ENCODE data around the gene TRIOBP.

DNA sequence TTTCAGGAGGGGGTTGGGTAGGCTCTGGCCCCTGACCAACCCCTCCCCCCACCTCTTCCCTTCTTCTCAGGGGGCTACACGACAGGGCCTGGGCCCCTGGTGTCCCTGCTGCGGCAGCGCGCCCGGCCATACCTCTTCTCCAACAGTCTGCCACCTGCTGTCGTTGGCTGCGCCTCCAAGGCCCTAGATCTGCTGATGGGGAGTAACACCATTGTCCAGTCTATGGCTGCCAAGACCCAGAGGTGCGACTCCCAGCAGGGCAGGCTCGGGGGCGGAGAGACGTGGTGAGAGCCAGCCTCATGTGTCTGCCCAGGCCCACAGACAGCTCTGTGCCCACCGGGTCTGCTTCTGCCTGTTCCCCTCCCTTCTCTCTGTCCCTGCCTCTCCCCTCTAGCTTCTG lies 118.7 kb downstream of the TRIOBP start:
- TF ChIP-seq, protein P1, sequence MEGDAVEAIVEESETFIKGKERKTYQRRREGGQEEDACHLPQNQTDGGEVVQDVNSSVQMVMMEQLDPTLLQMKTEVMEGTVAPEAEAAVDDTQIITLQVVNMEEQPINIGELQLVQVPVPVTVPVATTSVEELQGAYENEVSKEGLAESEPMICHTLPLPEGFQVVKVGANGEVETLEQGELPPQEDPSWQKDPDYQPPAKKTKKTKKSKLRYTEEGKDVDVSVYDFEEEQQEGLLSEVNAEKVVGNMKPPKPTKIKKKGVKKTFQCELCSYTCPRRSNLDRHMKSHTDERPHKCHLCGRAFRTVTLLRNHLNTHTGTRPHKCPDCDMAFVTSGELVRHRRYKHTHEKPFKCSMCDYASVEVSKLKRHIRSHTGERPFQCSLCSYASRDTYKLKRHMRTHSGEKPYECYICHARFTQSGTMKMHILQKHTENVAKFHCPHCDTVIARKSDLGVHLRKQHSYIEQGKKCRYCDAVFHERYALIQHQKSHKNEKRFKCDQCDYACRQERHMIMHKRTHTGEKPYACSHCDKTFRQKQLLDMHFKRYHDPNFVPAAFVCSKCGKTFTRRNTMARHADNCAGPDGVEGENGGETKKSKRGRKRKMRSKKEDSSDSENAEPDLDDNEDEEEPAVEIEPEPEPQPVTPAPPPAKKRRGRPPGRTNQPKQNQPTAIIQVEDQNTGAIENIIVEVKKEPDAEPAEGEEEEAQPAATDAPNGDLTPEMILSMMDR (IDR thresholded peaks at IDR 0.05; ENCODE audit: insufficient read depth, low read depth, low read length) = no peak
- TF ChIP-seq EZH2 (IDR thresholded peaks at IDR 0.05; ENCODE audit: insufficient read depth, low read length) = no peak

Measured in astrocyte (in vitro differentiated cells and primary cell).